Endodermal cell (in vitro differentiated cells): ENCODE data around the gene FREM3. TPM values are rescaled to one million over a fixed set of nuclear protein-coding genes. Genes with fewer than 3 reads are reported as not detected.
"Not testable (repeated sequence)": the region's sequence is repeated elsewhere in the genome, so short reads cannot be mapped to it uniquely, and the experiment has no call there.

Source experiments
- DNase-seq: peaks from one replicate; pipeline ENCODE4 v3.0.0-alpha.2; 2017
- H3K27ac ChIP-seq: 2 replicates; pipeline ENCODE4 v1.5.1; 2013; ENCODE audit warnings: mild to moderate bottlenecking, low read depth, low read length, moderate library complexity
- H3K27me3 ChIP-seq: 2 replicates; pipeline ENCODE4 v1.6.1; 2013; ENCODE audit warnings: mild to moderate bottlenecking, low read length, moderate library complexity; ENCODE audit not compliant: insufficient read depth, control insufficient read depth, poor library complexity, severe bottlenecking
- H3K36me3 ChIP-seq: 2 replicates; pipeline ENCODE4 v1.7.0; 2013; ENCODE audit warnings: mild to moderate bottlenecking, low read length, moderate library complexity; ENCODE audit not compliant: control insufficient read depth, insufficient read depth
- H3K4me1 ChIP-seq: one replicate; pipeline ENCODE4 v1.7.0; 2013; ENCODE audit warnings: low read length; ENCODE audit not compliant: control insufficient read depth, insufficient read depth
- H3K4me3 ChIP-seq: 2 replicates; pipeline ENCODE4 v1.5.1; 2013; ENCODE audit warnings: mild to moderate bottlenecking, low read length, moderate library complexity
- H3K9ac ChIP-seq: 2 replicates; pipeline ENCODE4 v1.6.1; 2013; ENCODE audit warnings: mild to moderate bottlenecking, low read length, moderate library complexity; ENCODE audit not compliant: poor library complexity, severe bottlenecking; ENCODE audit errors: extremely low read depth
- H3K9me3 ChIP-seq: 2 replicates; pipeline ENCODE4 v1.6.1; 2013; ENCODE audit warnings: mild to moderate bottlenecking, low read length, moderate library complexity; ENCODE audit not compliant: control insufficient read depth
- H3K27ac Mint-ChIP-seq: 2 replicates; pipeline ENCODE4 v1.8.0; 2020; ENCODE audit warnings: mixed read lengths
- H3K27me3 Mint-ChIP-seq: 2 replicates; pipeline ENCODE4 v1.8.0; 2021; ENCODE audit warnings: mild to moderate bottlenecking, mixed read lengths; ENCODE audit not compliant: insufficient read depth
- H3K36me3 Mint-ChIP-seq: 2 replicates; pipeline ENCODE4 v1.8.0; 2020; ENCODE audit warnings: low read depth, mixed read lengths
- H3K4me1 Mint-ChIP-seq: 2 replicates; pipeline ENCODE4 v1.8.0; 2020; ENCODE audit warnings: mixed read lengths
- H3K4me3 Mint-ChIP-seq: 2 replicates; pipeline ENCODE4 v1.8.0; 2020; ENCODE audit warnings: mild to moderate bottlenecking, moderate library complexity, mixed read lengths
- H3K9me3 Mint-ChIP-seq: 2 replicates; pipeline ENCODE4 v1.8.0; 2020; ENCODE audit warnings: mild to moderate bottlenecking, mixed read lengths
- CTCF ChIP-seq: fragments of 200-600 bp; sonication (generic); conservative IDR thresholded peaks from 2 replicates; pipeline ENCODE4 v1.5.0; 2021; ENCODE audit warnings: antibody characterized with exemption, mild to moderate bottlenecking
- WGBS, 2 experiments: methylation state at CpG; one replicate each; pipeline versions ENCODE4 v1.1.5 to v1.1.7; 2013; ENCODE audit warnings: missing lambda C conversion rate in 2 of 2, mixed read lengths in 1 of 2; ENCODE audit not compliant: insufficient coverage in 1 of 2, insufficient read length in 1 of 2; 5-methylcytosine and 5-hydroxymethylcytosine counted together
- total RNA-seq, 2 donors: library from RNA; stranded (reverse); fragmentation: NEBNext Ultra II Directional in 1 of 2; extraction: Animal tissue kit (Norgen Biotek cat#: 25700) in 1 of 2; gene quantifications; 2 replicates in 1 of 2; 3 replicates in 1 of 2; pipeline ENCODE4 v1.2.1, GENCODE V29; 2021

Gene FREM3
- total RNA-seq, 2 donors from 2014 or later: 0.13 to 0.20 TPM

DNA sequence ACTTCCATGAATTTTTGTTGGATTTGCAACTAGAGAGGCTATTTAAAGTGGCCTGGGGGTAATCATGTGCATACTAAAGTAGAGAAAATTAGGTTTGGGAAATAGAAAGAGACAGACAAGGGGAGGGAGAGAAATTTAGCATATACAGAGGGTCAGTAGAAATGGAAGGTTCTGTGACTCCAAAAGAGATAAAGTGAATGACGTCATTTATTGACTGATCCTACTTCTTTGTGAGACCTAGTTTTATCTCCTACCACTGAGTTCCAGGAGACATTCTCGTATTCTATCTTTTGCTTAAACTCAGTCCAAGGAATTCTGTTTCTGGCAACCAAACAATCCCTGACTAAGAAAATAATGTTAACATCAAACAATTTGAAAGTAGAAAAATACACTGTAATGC is 42.4 kb upstream of the FREM3 start:
- no peaks in the 10 kb centered on the region for H3K27me3 ChIP-seq
- H3K4me1 Mint-ChIP-seq: no peaks in the 10 kb centered on the region
- no peak overlapping the region for H3K27ac ChIP-seq
- no peaks in the 10 kb centered on the region for H3K36me3 ChIP-seq
- H3K36me3 Mint-ChIP-seq: no peaks in the 10 kb centered on the region
- no peak overlapping the region for H3K4me3 Mint-ChIP-seq
- 60 to 65% methylated on average over 2 of the region's 2 CpGs for WGBS, 2 experiments
- H3K9ac ChIP-seq: no peak overlapping the region
- no peaks in the 10 kb centered on the region for H3K4me1 ChIP-seq
- no peak for TF ChIP-seq CTCF
- H3K9me3 ChIP-seq: no peaks in the 10 kb centered on the region
- H3K27ac Mint-ChIP-seq: no peak overlapping the region
- no peaks in the 10 kb centered on the region for H3K9me3 Mint-ChIP-seq
- DNase-seq: no peak
- H3K27me3 Mint-ChIP-seq: no peaks in the 10 kb centered on the region
- H3K4me3 ChIP-seq: no peak overlapping the region

DNA sequence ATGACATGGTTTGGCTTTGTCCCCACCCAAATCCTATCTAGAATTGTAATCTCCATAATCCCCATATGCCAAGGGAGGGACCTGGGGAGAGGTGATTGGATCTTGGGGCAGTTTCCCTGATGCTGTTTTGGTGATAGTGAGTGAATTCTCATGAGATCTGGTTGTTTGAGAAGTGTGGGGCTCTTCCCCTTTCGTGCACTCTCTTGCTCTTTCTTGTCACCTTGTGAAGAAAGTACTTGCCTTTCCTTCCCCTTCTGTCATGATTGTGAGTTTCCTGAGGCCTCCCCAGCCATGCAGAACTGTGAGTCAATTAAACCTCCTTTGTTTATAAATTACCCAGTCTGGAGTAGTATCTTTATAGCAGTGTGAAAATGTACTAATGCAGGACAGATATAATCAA is 36.4 kb upstream of the FREM3 start:
- H3K27ac ChIP-seq: no peak overlapping the region
- Mint-ChIP-seq H3K4me3 (no peak overlapping the region), H3K27ac (no peak overlapping the region), H3K36me3 (no peaks in the 10 kb centered on the region), H3K27me3 (no peaks in the 10 kb centered on the region), H3K4me1 (no peaks in the 10 kb centered on the region), H3K9me3 (no peaks in the 10 kb centered on the region)
- no peaks in the 10 kb centered on the region for H3K36me3 ChIP-seq
- peaks cover 1% of the 10 kb centered on the region for H3K4me1 ChIP-seq
- no peaks in the 10 kb centered on the region for H3K9me3 ChIP-seq
- H3K4me3 ChIP-seq: no peak overlapping the region
- no peak for TF ChIP-seq CTCF
- WGBS, 2 experiments: 64% methylated on average over 1 of the region's 1 CpG; no CpG with 5 or more reads in 1 of the 2 experiments
- no peak overlapping the region for H3K9ac ChIP-seq
- DNase-seq: no peak
- H3K27me3 ChIP-seq: no peaks in the 10 kb centered on the region

GRCh38 chr4:143736061-143736460 is 35.6 kb upstream of the FREM3 start:
- not testable (repeated sequence) for H3K9me3 ChIP-seq, H3K9me3 Mint-ChIP-seq, H3K9ac ChIP-seq, H3K27me3 ChIP-seq, H3K4me3 ChIP-seq, H3K4me3 Mint-ChIP-seq, H3K4me1 Mint-ChIP-seq, H3K36me3 ChIP-seq, DNase-seq, H3K4me1 ChIP-seq, H3K27me3 Mint-ChIP-seq, H3K27ac Mint-ChIP-seq, H3K36me3 Mint-ChIP-seq, H3K27ac ChIP-seq
- WGBS, 2 experiments: 87 to 100% methylated on average over 1 to 3 of the region's 6 CpGs

GRCh38 chr4:143728166-143728565 is 27.7 kb upstream of the FREM3 start:
- no peaks in the 10 kb centered on the region for H3K27me3 Mint-ChIP-seq
- peaks cover 7% of the 10 kb centered on the region for H3K4me1 Mint-ChIP-seq
- no peak overlapping the region for H3K27ac Mint-ChIP-seq
- Histone ChIP-seq H3K36me3 (no peaks in the 10 kb centered on the region), H3K27ac (no peak overlapping the region), H3K4me1 (peaks cover 6% of the 10 kb centered on the region), H3K27me3 (no peaks in the 10 kb centered on the region), H3K4me3 (no peak overlapping the region), H3K9ac (no peak overlapping the region), H3K9me3 (no peaks in the 10 kb centered on the region)
- H3K36me3 Mint-ChIP-seq: no peaks in the 10 kb centered on the region
- no peak for DNase-seq
- 92 to 95% methylated on average over 3 of the region's 3 CpGs for WGBS, 2 experiments
- TF ChIP-seq CTCF: no peak
- H3K9me3 Mint-ChIP-seq: no peaks in the 10 kb centered on the region
- H3K4me3 Mint-ChIP-seq: no peak overlapping the region
